HPDE6-E6E7 (cell line): ENCODE data around the gene KRTAP4-5.
"Not testable (repeated sequence)": the region's sequence is repeated elsewhere in the genome, so short reads cannot be mapped to it uniquely, and the experiment has no call there.

ENCODE experiments used
- DNase-seq: peaks from one replicate; pipeline ENCODE4 v3.0.0; 2011; ENCODE audit warnings: missing footprints; ENCODE audit errors: extremely low spot score

Gene KRTAP4-5

DNA sequence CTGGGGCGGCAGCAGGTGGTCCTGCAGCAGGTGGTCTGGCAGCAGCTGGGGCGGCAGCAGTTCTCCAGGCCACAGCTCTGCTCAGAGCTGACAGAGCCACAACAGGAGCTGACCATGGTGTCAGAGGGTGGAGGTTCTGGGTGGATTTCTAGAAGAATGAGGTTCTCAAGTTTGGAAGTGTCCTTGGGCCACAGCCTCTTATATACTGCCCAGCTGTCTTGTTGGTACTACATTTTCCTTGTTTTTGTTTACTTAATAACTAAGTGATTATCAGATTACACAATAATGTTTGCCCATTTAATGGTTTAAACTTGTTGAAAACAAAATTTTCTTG, at the start of gene KRTAP4-5:
TSS of gene KRTAP4-5 (minus strand) at position 174 of the 334 bp plus-strand sequence. CDS start at position 116, 58 bp downstream.
- DNase-seq = no peak

DNA sequence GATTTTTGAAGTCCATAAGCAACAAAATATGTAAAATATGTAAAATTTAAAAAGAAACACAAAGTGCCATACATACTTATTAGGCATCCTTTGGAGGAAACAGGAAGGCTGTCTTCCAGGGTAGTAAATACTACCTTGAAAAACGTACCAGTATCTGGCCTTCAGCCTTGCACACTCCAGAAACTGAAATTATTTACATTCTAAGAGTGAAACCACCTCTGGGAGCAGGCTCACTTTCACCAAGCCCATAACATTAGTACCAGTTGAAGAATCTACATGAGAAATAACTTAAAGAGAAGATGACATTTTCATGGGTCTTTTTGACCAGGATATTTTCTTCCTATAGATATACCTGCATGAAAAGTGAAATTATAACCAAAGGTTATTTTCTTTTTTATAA, 46.4 kb upstream of the KRTAP4-5 start:
- no peak for DNase-seq

DNA sequence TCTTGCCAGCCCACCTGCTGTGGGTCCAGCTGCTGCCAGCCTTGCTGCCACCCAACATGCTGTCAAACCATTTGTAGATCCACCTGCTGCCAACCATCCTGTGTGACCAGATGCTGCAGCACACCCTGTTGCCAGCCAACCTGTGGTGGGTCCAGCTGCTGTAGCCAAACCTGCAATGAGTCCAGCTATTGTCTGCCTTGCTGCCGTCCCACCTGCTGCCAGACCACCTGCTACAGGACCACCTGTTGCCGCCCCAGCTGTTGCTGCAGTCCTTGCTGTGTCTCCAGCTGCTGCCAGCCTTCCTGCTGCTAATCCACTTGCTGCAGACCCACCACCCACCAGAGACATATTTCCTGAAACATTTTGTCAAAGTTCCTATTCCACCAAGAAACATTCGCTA, 40.7 kb upstream of the KRTAP4-5 start:
- DNase-seq = no peak

DNA sequence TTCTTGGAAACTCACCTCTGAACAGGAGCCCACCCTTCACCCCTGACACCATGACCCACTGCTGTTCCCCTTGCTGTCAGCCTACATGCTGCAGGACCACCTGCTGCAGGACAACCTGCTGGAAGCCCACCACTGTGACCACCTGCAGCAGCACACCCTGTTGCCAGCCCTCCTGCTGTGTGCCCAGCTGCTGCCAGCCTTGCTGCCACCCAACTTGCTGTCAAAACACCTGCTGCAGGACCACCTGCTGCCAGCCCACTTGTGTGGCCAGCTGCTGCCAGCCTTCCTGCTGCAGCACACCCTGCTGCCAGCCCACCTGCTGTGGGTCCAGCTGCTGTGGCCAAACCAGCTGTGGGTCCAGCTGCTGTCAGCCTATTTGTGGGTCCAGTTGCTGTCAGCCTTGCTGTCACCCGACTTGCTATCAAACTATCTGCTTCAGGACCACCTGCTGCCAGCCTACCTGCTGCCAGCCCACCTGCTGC, 40.3 kb upstream of the KRTAP4-5 start, which contains the start of gene KRTAP9-1:
TSS of gene KRTAP9-1 (plus strand) at position 51 of the 482 bp plus-strand sequence. CDS start at position 51, 0 bp downstream.
- not testable (repeated sequence) for DNase-seq

DNA sequence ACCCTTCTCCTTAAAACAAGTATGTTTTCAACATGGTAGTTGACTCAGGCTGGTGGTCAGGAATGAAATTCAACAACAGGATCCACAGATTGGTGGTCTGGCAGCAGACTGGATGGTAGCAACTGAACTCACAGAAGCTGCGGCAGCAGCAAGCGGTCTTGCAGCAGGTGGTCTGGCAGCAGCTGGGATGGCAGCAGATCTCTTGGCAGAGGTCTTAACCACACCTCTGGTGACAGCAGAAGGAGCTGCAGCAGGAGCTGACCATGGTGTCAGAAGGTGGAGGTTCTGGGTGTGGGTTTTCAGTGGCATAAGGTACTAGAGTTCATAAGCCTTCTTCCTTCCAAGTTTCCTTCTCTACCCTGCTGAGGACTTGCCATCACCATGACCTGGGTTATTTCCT, 37.2 kb upstream of the KRTAP4-5 start:
- DNase-seq = no peak

DNA sequence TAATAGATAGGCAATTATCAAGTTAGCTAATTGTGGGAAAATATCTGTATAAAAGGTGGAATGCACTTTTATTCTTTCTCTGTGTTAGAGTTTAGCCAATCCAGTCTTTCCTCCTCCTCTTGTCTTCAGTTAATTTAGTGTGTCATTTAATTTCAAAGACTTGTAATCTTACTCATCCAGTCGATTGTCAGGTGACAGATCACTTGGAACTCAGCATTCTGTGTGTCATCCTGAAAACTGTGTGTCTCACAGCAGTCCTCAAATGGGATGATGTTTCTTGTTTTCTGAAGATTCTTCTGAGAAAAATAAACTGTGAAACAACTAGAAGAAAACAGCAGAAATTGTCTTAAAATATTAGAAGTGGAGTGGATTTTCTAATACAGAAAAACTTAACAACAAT, 35.4 kb upstream of the KRTAP4-5 start:
- no peak for DNase-seq

- DNase-seq = no peak
These were observed 34.9 kb upstream of the KRTAP4-5 start, which contains the start of gene KRTAP4-1 for GRCh38 chr17:41184480-41184961. TSS of gene KRTAP4-1 (minus strand) at chr17:41184911. CDS start at chr17:41184854, 57 bp downstream.

- no peak for DNase-seq
These were observed 29.4 kb upstream of the KRTAP4-5 start for GRCh38 chr17:41178843-41179616.

DNA sequence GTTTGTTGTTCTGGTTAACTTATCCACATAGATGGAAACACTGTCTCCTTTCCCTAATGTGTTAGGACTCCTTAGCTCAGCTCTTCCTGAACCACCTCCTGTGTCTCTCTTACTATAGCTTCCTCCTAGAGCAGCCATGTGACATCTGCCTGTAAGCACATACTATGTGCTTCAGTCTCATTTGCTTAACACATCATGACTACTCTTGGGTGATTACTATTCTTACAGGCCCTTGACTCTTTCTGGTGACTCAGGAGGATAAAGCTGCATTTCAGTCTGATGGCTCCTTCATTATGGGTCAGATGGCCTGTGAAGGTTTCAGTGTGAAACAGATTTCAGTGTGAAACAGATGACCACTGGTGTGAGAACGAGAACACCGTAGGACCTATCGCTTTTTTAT, 28.7 kb upstream of the KRTAP4-5 start:
- DNase-seq = peak; percentile 7

DNA sequence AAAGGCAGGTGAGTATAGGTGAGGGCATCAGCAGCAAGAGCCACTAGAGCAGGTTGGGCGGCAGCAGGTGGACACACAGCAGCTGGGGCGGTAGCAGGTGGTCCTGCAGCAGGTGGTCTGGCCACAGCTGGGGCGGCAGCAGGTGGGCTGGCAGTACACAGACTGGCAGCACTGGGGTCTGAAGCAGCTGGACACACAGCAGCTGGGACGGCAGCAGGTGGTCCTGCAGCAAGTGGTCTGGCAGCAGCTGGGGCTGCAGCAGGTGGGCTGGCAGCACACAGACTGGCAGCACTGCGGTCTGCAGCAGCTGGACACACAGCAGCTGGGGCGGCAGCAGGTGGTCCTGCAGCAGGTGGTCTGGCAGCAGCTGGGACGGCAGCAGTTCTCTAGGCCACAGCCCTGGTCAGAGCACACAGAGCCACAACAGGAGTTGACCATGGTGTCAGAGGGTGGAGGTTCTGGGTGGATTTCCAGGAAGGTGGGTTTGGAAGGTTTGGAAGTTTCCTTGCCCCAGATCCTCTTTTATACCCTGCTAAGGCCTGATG, 28.2 kb upstream of the KRTAP4-5 start, which contains the start of gene KRTAP4-2:
TSS of gene KRTAP4-2 (minus strand) at position 495 of the 545 bp plus-strand sequence. CDS start at position 438, 57 bp downstream.
- DNase-seq = no peak

DNA sequence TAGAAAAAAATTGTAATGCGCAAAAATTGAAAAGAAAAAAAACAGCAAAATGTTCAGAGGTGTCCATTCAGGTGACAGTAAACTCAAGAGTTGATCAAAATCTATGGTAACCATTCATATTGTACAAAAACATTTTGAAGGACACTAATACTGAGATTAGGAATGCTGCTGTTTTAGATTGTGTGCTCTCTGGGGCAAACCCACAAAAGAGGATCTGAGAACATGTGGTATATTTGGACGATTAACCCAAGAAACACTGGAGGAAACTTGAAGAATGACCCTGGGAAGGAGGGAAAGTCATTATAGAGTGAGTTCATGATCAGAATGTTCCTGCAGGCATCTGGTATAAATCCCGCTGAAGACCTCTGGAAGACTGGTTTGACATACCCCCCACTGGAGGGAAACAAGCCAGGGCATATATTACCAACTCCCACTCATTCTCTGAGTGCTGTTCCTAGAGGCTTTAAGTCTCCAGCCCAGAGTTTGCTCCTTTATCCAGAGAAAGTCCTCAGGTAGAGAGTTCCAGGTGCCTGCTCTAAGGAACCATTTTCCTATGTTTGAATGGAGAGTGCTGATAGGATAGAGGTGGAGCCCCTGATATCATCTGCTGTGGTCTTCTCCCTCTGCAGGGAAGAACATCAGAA, 27.2 kb upstream of the KRTAP4-5 start:
- DNase-seq = no peak

GRCh38 chr17:41171886-41172285, 22.3 kb upstream of the KRTAP4-5 start:
- DNase-seq = no peak

GRCh38 chr17:41168121-41168520, 18.5 kb upstream of the KRTAP4-5 start, which contains the start of gene KRTAP4-3:
TSS of gene KRTAP4-3 (minus strand) at chr17:41168221. CDS start at chr17:41168172, 49 bp downstream.
- DNase-seq = no peak

DNA sequence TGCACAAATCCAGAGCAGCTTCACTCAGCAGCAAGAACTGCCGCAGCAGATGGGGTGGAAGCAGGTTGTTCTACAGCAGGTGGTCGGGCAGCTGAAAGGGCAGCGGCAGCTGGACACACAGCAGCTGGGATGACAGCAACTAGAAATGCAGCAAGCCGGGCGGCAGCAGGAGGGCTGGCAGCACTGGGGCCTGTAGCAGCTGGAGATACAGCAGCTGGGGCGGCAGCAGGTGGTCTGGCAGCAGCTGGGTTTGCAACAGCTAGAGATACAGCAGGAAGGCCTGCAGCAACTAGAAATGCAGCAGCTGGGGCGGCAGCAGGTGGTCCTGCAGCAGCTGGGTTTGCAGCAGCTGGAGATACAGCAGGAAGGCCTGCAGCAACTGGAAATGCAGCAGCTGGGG, 17.9 kb upstream of the KRTAP4-5 start:
- DNase-seq = no peak

- no peak for DNase-seq
These were observed 14.2 kb upstream of the KRTAP4-5 start for GRCh38 chr17:41163828-41164227.

DNA sequence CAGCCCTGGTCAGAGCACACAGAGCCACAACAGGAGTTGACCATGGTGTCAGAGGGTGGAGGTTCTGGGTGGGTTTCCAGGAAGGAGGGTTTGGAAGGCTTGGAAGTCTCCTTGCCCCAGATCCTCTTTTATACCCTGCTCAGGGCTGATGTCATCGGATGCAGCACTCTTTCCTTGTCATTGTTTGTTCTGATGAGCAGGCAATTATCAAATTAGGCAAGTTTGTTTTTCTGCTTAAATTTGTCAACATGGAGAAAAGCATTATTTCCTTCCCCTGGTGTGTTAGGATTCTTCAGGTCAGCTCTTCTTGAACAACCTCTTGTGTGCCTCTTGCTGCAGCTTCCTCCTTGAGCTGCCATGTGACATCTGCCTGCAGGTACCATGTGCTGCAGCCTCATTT, 11.0 kb upstream of the KRTAP4-5 start, which contains the start of gene KRTAP4-4:
TSS of gene KRTAP4-4 (minus strand) at position 101 of the 400 bp plus-strand sequence. CDS start at position 44, 57 bp downstream.
- no peak for DNase-seq

DNA sequence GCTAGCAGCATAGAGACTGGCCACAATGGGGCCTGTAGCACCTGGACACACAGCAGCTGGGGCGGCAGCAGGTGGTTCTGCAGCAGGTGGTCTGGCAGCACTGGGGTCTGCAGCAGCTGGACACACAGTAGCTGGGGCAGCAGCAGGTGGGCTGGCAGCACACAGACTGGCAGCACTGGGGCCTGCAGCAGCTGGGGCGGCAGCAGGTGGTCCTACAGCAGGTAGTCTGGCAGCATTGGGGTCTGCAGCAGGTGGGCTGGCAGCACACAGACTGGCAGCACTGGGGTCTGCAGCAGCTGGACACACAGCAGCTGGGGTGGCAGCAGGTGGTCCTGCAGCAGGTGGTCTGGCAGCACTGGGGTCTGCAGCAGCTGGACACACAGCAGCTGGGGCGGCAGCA, 10.6 kb upstream of the KRTAP4-5 start:
- DNase-seq = not testable (repeated sequence)

DNA sequence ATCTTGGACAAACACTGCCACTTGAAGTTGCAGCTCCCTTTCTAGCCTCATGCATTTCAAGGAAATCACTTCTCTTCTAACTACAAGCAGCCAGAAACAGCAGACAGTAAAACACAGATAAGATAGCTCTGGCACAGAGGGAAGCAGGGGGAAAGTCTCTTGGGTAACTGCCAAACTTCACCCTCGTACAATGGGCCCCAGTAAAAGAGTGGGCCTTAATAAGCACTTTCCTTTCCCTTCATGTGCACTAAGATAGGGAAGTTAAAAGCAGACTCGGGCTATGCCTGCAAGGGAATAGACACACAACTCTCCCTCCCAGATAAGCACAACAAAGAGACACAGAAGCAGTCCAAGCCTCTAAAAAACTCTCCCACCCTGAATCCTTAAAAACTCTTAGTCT, 4.2 kb upstream of the KRTAP4-5 start:
- DNase-seq = no peak

GRCh38 chr17:41151525-41151924, 1.9 kb upstream of the KRTAP4-5 start:
- DNase-seq = no peak

- no peak for DNase-seq
These were observed 401 bp upstream of the KRTAP4-5 start for GRCh38 chr17:41150026-41150425.

DNA sequence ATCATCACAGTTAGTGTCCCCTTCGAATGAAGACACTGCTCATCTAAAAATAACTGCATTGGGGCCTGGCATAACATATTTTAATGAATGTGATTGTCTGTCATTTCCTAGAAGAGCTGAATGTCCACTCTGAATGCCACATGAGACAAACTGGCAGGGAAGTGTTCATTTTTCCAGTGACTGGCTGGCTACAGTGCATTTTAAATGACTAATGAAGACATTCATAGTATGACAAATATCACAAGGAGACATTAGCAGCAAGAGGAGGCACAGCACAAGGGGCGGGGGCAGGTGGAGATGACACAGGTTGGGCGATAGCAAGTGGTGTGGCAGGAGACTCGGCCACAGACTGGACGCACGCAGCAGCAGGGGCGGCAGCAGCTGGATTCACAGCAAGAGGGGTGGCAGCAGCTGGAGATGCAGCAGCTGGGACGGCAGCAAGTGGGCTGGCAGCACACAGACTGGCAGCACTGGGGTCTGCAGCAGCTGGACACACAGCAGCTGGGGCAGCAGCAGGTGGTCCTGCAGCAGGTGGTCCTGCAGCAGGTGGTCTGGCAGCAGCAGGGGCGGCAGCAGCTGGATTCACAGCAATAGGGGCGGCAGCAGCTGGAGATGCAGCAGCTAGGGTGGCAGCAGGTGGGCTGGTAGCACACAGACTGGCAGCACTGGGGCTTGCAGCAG, 514 bp downstream of the KRTAP4-5 start:
- not testable (repeated sequence) for DNase-seq
